HepG2 (cell line): ENCODE data around the gene NUDT8. TPM values are rescaled to one million over a fixed set of nuclear protein-coding genes. Genes with fewer than 3 reads are reported as not detected.

ENCODE experiments used
- ARNT2 ChIP-seq: sonication (generic); formaldehyde crosslinking; IDR thresholded peaks from 2 replicates; pipeline ENCODE4 v1.8.0; 2022; ENCODE audit warnings: mild to moderate bottlenecking, low read depth, missing genetic modification reagents, moderate library complexity
- ATM ChIP-seq: fragments of 450-650 bp; IDR thresholded peaks from 2 replicates; pipeline ENCODE4 v1.7.1; 2017; ENCODE audit warnings: mild to moderate bottlenecking, borderline replicate concordance
- CHCHD3 ChIP-seq: sonication (generic); formaldehyde crosslinking; IDR thresholded peaks from 2 replicates; pipeline ENCODE4 v1.8.0; 2022; ENCODE audit warnings: mild to moderate bottlenecking, missing genetic modification reagents, moderate library complexity
- ETV5 ChIP-seq: IDR thresholded peaks from 2 replicates; pipeline ENCODE4 v1.6.1; 2018; ENCODE audit warnings: missing biosample characterization, missing genetic modification reagents, inconsistent platforms, borderline replicate concordance
- FOXJ3 ChIP-seq: sonication (generic); formaldehyde crosslinking; IDR thresholded peaks from 2 replicates; pipeline ENCODE4 v1.4.0; 2020; ENCODE audit warnings: missing genetic modification reagents, mild to moderate bottlenecking, borderline replicate concordance
- HOXA5 ChIP-seq: sonication (generic); formaldehyde crosslinking; IDR thresholded peaks from 2 replicates; pipeline ENCODE4 v1.4.0; 2020; ENCODE audit warnings: missing genetic modification reagents
- KLF13 ChIP-seq: sonication (generic); formaldehyde crosslinking; IDR thresholded peaks from 2 replicates; pipeline ENCODE4 v1.4.0; 2020; ENCODE audit warnings: mild to moderate bottlenecking, missing genetic modification reagents
- KMT2B ChIP-seq: IDR thresholded peaks from 2 replicates; pipeline ENCODE4 v1.6.1; 2016; ENCODE audit warnings: missing genetic modification reagents, missing compliant biosample characterization
- NPAS2 ChIP-seq: sonication (generic); formaldehyde crosslinking; IDR thresholded peaks from 2 replicates; pipeline ENCODE4 v1.8.0; 2022; ENCODE audit warnings: mild to moderate bottlenecking, missing genetic modification reagents, borderline replicate concordance
- RELA ChIP-seq: sonication (generic); formaldehyde crosslinking; IDR thresholded peaks from 2 replicates; pipeline ENCODE4 v1.4.0; 2020; ENCODE audit warnings: missing genetic modification reagents
- RORA ChIP-seq: sonication (generic); formaldehyde crosslinking; IDR thresholded peaks from 2 replicates; pipeline ENCODE4 v1.5.0; 2020; ENCODE audit warnings: mild to moderate bottlenecking, missing genetic modification reagents, moderate library complexity
- SIN3B ChIP-seq: fragments of 150-350 bp; IDR thresholded peaks from 2 replicates; pipeline ENCODE4 v1.6.1; 2014; ENCODE audit warnings: low read length
- SMARCC2 ChIP-seq: fragments of 450-650 bp; IDR thresholded peaks from 2 replicates; pipeline ENCODE4 v1.6.1; 2017; ENCODE audit warnings: antibody characterized with exemption, mild to moderate bottlenecking
- TAF15 ChIP-seq: fragments of 200-400 bp; formaldehyde crosslinking; IDR thresholded peaks from one replicate; pipeline ENCODE4 v1.6.1; 2018; ENCODE audit warnings: mild to moderate bottlenecking, low read depth, low read length; ENCODE audit not compliant: poor library complexity, severe bottlenecking
- TARDBP ChIP-seq: sonication (generic); formaldehyde crosslinking; IDR thresholded peaks from 2 replicates; pipeline ENCODE4 v1.8.0; 2022; ENCODE audit warnings: mild to moderate bottlenecking, missing genetic modification reagents
- ZNF10 ChIP-seq: sonication (generic); formaldehyde crosslinking; IDR thresholded peaks from 2 replicates; pipeline ENCODE4 v1.4.0; 2020; ENCODE audit warnings: mild to moderate bottlenecking, low read depth, missing genetic modification reagents, borderline replicate concordance
- ZNF260 ChIP-seq: sonication (generic); formaldehyde crosslinking; IDR thresholded peaks from 2 replicates; pipeline ENCODE4 v1.4.0; 2020; ENCODE audit warnings: missing genetic modification reagents, low read depth, mild to moderate bottlenecking, borderline replicate concordance
- ZNF331 ChIP-seq: sonication (generic); formaldehyde crosslinking; IDR thresholded peaks from 2 replicates; pipeline ENCODE4 v1.4.0; 2020; ENCODE audit warnings: missing genetic modification reagents
- ZNF446 ChIP-seq: sonication (generic); formaldehyde crosslinking; IDR thresholded peaks from 2 replicates; pipeline ENCODE4 v1.5.0; 2020; ENCODE audit warnings: mild to moderate bottlenecking, missing genetic modification reagents
- ZNF577 ChIP-seq: sonication (generic); formaldehyde crosslinking; IDR thresholded peaks from 2 replicates; pipeline ENCODE4 v1.4.0; 2020; ENCODE audit warnings: mild to moderate bottlenecking, low read depth, missing genetic modification reagents, borderline replicate concordance
- ZNF772 ChIP-seq: sonication (generic); formaldehyde crosslinking; IDR thresholded peaks from 2 replicates; pipeline ENCODE4 v1.5.0; 2020; ENCODE audit warnings: mild to moderate bottlenecking, missing genetic modification reagents
- ZNF891 ChIP-seq: sonication (generic); formaldehyde crosslinking; IDR thresholded peaks from 2 replicates; pipeline ENCODE4 v1.5.0; 2020; ENCODE audit warnings: mild to moderate bottlenecking, missing genetic modification reagents
- polyA plus RNA-seq, 8 experiments: library from polyadenylated mRNA; depleted of rRNA in 3 of 8; stranded (reverse) in 7 of 8; unstranded in 1 of 8; fragments of >200 nt; fragmentation: Illumina TruSeq in 4 of 8; extraction: Trizol in 4 of 8; gene quantifications; 2 replicates each; pipeline versions ENCODE4 v1.2.1 to v1.2.3, GENCODE V29; 2011 to 2016; ENCODE audit warnings: low read depth in 4 of 8, missing spikeins in 1 of 8, mixed read lengths in 1 of 8; ENCODE audit not compliant: insufficient read depth in 1 of 8
- total RNA-seq, 5 experiments: library from RNA; depleted of rRNA; stranded (reverse); fragments of >200 nt; fragmentation: Illumina TruSeq; extraction: Trizol; gene quantifications; 2 replicates each; pipeline ENCODE4 v1.2.3, GENCODE V29; 2016; ENCODE audit warnings: low read depth in 1 of 5
- TF ChIP-seq, protein P1 (sequence below): sonication (generic); formaldehyde crosslinking; conservative IDR thresholded peaks from 2 replicates; pipeline ENCODE4 v1.8.1; 2023; ENCODE audit warnings: missing genetic modification reagents
- TF ChIP-seq, protein P2 (sequence below): sonication (generic); formaldehyde crosslinking; IDR thresholded peaks from 2 replicates; pipeline ENCODE4 v1.8.1; 2023; ENCODE audit warnings: mild to moderate bottlenecking, inconsistent platforms, moderate library complexity, missing genetic modification reagents, borderline replicate concordance
- TF ChIP-seq, protein P3 (sequence below): sonication (generic); formaldehyde crosslinking; IDR thresholded peaks from 2 replicates; pipeline ENCODE4 v1.4.0; 2020; ENCODE audit warnings: missing genetic modification reagents
- TF ChIP-seq, protein P4 (sequence below): IDR thresholded peaks from 2 replicates; pipeline ENCODE4 v1.6.1; 2016; ENCODE audit warnings: mild to moderate bottlenecking

NUDT8 gene
- total and polyA plus RNA-seq, 2 of the 13 experiments (the other 11 are each of a cell fraction or from before 2014, with no cell fraction given): 6.7 to 25.8 TPM

DNA sequence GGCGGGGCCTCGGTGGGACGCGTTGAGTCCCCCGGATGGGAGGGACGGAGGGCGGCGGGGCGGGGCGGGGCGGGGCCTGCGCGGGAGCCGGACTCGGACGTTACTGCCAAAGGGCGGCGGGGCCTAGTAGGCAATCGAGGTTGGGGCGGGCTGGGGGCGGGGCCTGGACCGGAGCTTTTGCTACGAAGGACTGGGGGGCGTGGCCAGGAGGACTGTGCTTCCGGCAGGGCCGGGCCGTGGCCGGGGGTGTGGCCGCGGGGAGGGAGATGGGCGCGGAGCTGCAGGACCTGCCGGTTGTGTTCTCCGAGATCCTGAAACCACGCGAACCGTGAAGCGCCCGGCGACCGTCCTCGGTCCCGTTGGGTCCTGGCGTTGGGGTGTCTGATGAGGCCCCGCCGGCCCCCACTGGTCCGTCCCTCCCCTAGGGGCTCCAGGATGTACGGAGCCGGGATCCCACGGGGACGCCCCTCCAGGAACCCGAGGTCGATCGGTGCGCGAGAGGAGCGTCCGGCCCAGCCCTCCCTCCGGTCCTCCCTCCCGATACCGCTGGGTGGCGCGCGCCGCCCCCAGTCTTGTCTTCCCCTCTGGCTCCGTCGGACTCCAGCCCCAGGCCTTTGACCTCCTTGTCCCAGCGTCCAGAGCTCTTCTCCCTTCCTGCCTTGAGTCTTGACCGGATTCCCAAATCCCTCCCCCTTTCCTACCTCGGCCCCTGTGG, 648 bp upstream of the NUDT8 start (continued):
- TF ChIP-seq FOXJ3 (no peak), ZNF260 (no peak), TAF15 (no peak), ZNF331 (CRISPR knock-in tag) (no peak), ZNF577 (CRISPR knock-in tag) (no peak), ETV5 (CRISPR knock-in tag) (peak; percentile 67; the same call in 1 of the 2 replicates), RORA (CRISPR knock-in tag) (no peak), SIN3B (no peak), HOXA5 (CRISPR knock-in tag) (peak; percentile 81; the same call in 1 of the 2 replicates), ZNF772 (CRISPR knock-in tag) (0 out of 2 replicates have a peak, but pooled peaks have one; percentile 56), KMT2B (no peak; the same call in 1 of the 2 replicates), TARDBP (CRISPR knock-in tag) (peak; percentile 59; the same call in 1 of the 2 replicates), RELA (CRISPR knock-in tag) (no peak), ZNF891 (CRISPR knock-in tag) (no peak; the same call in none of the 2 replicates), ATM (no peak), ZNF10 (CRISPR knock-in tag) (no peak), ZNF446 (CRISPR knock-in tag) (no peak), NPAS2 (CRISPR knock-in tag) (no peak), KLF13 (CRISPR knock-in tag) (no peak), CHCHD3 (no peak), SMARCC2 (no peak), ARNT2 (CRISPR knock-in tag) (no peak; the same call in 1 of the 2 replicates)
- TF ChIP-seq, protein P1, sequence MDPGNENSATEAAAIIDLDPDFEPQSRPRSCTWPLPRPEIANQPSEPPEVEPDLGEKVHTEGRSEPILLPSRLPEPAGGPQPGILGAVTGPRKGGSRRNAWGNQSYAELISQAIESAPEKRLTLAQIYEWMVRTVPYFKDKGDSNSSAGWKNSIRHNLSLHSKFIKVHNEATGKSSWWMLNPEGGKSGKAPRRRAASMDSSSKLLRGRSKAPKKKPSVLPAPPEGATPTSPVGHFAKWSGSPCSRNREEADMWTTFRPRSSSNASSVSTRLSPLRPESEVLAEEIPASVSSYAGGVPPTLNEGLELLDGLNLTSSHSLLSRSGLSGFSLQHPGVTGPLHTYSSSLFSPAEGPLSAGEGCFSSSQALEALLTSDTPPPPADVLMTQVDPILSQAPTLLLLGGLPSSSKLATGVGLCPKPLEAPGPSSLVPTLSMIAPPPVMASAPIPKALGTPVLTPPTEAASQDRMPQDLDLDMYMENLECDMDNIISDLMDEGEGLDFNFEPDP (CRISPR knock-in tag): no peak
- TF ChIP-seq, protein P2, sequence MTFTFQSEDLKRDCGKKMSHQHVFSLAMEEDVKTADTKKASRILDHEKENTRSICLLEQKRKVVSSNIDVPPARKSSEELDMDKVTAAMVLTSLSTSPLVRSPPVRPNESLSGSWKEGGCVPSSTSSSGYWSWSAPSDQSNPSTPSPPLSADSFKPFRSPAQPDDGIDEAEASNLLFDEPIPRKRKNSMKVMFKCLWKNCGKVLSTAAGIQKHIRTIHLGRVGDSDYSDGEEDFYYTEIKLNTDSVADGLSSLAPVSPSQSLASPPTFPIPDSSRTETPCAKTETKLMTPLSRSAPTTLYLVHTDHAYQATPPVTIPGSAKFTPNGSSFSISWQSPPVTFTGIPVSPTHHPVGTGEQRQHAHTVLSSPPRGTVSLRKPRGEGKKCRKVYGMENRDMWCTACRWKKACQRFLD (CRISPR knock-in tag): no peak
- TF ChIP-seq, protein P3, sequence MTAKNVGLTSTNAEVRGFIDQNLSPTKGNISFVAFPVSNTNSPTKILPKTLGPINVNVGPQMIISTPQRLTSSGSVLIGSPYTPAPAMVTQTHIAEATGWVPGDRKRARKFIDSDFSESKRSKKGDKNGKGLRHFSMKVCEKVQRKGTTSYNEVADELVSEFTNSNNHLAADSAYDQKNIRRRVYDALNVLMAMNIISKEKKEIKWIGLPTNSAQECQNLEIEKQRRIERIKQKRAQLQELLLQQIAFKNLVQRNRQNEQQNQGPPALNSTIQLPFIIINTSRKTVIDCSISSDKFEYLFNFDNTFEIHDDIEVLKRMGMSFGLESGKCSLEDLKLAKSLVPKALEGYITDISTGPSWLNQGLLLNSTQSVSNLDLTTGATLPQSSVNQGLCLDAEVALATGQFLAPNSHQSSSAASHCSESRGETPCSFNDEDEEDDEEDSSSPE (CRISPR knock-in tag): 0 out of 2 replicates have a peak, but pooled peaks have one; percentile 48
- TF ChIP-seq, protein P4, sequence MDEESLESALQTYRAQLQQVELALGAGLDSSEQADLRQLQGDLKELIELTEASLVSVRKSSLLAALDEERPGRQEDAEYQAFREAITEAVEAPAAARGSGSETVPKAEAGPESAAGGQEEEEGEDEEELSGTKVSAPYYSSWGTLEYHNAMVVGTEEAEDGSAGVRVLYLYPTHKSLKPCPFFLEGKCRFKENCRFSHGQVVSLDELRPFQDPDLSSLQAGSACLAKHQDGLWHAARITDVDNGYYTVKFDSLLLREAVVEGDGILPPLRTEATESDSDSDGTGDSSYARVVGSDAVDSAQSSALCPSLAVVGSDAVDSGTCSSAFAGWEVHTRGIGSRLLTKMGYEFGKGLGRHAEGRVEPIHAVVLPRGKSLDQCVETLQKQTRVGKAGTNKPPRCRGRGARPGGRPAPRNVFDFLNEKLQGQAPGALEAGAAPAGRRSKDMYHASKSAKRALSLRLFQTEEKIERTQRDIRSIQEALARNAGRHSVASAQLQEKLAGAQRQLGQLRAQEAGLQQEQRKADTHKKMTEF (CRISPR knock-in tag): peak; percentile 89
